Glomerular visceral epithelial cell (primary cell): ENCODE measurements around the gene PRKAR1B.

Source experiments
- DNase-seq: peaks from one replicate; pipeline ENCODE4 v3.0.0-alpha.2; 2016; ENCODE audit errors: extremely low spot score

PRKAR1B gene

GRCh38 chr7:691361-692045 lies 35.6 kb downstream of the PRKAR1B start:
- no peak for DNase-seq

GRCh38 chr7:690478-691360 lies 36.4 kb downstream of the PRKAR1B start:
- no peak for DNase-seq

- DNase-seq, result no peak
Observed at GRCh38 chr7:685540-685939, 41.5 kb downstream of the PRKAR1B start.

- no peak for DNase-seq
Observed at GRCh38 chr7:684416-684815, 42.7 kb downstream of the PRKAR1B start.

GRCh38 chr7:683526-684205 lies 43.4 kb downstream of the PRKAR1B start:
- no peak for DNase-seq

- no peak for DNase-seq
Observed at GRCh38 chr7:682810-683209, 44.3 kb downstream of the PRKAR1B start.

GRCh38 chr7:681551-682307 lies 45.4 kb downstream of the PRKAR1B start:
- DNase-seq, result no peak

GRCh38 chr7:680411-681127 lies 46.5 kb downstream of the PRKAR1B start:
- DNase-seq, result no peak

GRCh38 chr7:676972-677385 lies 50.1 kb downstream of the PRKAR1B start:
- no peak for DNase-seq

GRCh38 chr7:676246-676971 lies 50.7 kb downstream of the PRKAR1B start:
- no peak for DNase-seq

GRCh38 chr7:674454-675410 lies 52.3 kb downstream of the PRKAR1B start:
- no peak for DNase-seq

GRCh38 chr7:673681-674453 lies 53.2 kb downstream of the PRKAR1B start:
- DNase-seq, result no peak

- no peak for DNase-seq
Observed at GRCh38 chr7:672891-673290, 54.2 kb downstream of the PRKAR1B start.

GRCh38 chr7:671415-672042 lies 55.6 kb downstream of the PRKAR1B start:
- DNase-seq, result no peak

GRCh38 chr7:670501-671390 lies 56.3 kb downstream of the PRKAR1B start:
- no peak for DNase-seq

- DNase-seq, result no peak
Observed at GRCh38 chr7:668958-669357, 58.1 kb downstream of the PRKAR1B start.
